ENCODE measurements around the gene MUC3A.
A peak's percentile ranks its signal among the peaks of the same experiment; 100 is the strongest.

Gene MUC3A

DNA sequence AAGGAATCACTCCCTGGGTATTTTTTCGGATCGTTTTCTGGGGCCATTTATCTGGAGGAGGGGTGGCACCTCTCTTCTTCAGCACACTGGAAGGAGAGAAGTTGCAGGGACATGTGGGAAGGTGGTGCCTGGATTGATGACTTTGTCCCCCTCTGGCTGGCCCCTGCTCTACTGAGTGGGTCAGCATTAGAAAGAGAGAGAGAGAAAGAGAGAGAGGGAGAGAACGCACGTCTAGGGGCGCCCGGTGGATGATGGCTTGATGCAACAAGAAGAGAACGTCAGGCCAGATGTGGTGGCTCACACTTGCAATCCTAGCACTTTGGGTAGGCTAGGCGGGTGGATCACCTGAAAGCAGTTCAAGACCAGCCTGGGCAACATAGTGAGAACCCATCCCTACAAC lies 14.5 kb downstream of the MUC3A start:
- TF ChIP-seq, protein P1, sequence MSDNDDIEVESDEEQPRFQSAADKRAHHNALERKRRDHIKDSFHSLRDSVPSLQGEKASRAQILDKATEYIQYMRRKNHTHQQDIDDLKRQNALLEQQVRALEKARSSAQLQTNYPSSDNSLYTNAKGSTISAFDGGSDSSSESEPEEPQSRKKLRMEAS (IDR thresholded peaks at IDR 0.05; ENCODE audit: low read depth, low read length) = no peak
- TF ChIP-seq, protein P2, sequence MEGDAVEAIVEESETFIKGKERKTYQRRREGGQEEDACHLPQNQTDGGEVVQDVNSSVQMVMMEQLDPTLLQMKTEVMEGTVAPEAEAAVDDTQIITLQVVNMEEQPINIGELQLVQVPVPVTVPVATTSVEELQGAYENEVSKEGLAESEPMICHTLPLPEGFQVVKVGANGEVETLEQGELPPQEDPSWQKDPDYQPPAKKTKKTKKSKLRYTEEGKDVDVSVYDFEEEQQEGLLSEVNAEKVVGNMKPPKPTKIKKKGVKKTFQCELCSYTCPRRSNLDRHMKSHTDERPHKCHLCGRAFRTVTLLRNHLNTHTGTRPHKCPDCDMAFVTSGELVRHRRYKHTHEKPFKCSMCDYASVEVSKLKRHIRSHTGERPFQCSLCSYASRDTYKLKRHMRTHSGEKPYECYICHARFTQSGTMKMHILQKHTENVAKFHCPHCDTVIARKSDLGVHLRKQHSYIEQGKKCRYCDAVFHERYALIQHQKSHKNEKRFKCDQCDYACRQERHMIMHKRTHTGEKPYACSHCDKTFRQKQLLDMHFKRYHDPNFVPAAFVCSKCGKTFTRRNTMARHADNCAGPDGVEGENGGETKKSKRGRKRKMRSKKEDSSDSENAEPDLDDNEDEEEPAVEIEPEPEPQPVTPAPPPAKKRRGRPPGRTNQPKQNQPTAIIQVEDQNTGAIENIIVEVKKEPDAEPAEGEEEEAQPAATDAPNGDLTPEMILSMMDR (IDR thresholded peaks at IDR 0.05; ENCODE audit: low read depth, low read length) = no peak
- no peak for TF ChIP-seq MYC (IDR thresholded peaks at IDR 0.05; ENCODE audit: low read depth, low read length)
- H3K4me3 ChIP-seq (ENCODE audit: low read depth, low read length) = no peak overlapping the region
- DNase-seq (ENCODE audit: low read depth) = no peak

DNA sequence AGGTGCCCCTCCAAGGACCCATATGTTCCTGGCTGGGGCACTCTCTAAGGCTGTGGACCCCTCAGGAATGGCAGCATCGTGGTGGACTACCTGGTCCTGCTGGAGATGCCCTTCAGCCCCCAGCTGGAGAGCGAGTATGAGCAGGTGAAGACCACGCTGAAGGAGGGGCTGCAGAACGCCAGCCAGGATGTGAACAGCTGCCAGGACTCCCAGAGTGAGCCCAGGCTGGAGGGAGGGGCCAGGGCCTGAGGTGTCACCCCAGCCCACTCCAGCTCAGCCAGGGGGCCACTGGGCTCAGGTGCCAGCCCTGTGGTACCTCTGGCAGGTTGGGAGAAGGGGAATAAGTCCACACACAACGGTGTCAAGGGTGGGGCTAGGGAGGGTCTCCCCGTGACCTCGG lies 15.3 kb downstream of the MUC3A start:
- TF ChIP-seq POLR2A (IDR thresholded peaks at IDR 0.05; ENCODE audit: extremely low read depth, insufficient read length) (no peak), MYC (IDR thresholded peaks at IDR 0.05; ENCODE audit: low read depth, low read length) (no peak)
- TF ChIP-seq, protein P2 (IDR thresholded peaks at IDR 0.05; ENCODE audit: low read depth, low read length) = no peak
- TF ChIP-seq, protein P1 (IDR thresholded peaks at IDR 0.05; ENCODE audit: low read depth, low read length) = no peak
- DNase-seq (ENCODE audit: low read depth) = no peak
- no peak overlapping the region for H3K4me3 ChIP-seq (ENCODE audit: low read depth, low read length)

DNA sequence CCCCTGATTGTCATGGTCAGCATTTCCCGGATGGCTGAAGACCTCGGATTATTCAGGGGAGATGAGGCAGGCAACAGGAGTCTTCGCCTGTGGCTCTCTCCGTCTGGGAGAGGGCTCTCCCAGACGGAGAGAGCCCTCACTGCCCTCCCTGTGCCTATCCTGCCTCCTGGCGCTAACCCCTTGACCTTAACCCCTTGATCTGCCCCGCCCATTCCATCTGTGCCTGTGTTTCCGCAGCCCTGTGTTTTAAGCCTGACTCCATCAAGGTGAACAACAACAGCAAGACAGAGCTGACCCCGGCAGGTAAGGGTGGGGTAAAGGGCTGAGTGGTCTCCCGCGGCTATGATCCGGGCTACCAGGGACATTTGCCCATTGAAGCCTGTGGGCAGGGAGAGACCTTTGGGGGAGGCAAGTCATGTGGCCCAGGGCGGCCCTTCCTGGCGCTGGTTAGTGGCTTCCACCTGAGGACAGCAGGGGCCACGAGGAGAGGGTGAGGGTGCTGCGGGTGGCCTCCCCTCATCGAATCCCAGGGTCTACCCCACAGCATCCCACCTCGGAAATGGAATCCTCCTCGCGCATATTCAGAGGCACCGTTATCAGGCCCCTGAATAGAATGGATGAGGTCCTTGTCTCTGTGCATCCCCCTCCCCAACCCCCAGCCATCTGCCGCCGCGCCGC lies 15.8 kb downstream of the MUC3A start:
- TF ChIP-seq POLR2A (IDR thresholded peaks at IDR 0.05; ENCODE audit: extremely low read depth, insufficient read length) (no peak), MYC (IDR thresholded peaks at IDR 0.05; ENCODE audit: low read depth, low read length) (no peak)
- TF ChIP-seq, protein P2 (IDR thresholded peaks at IDR 0.05; ENCODE audit: low read depth, low read length) = no peak
- TF ChIP-seq, protein P1 (IDR thresholded peaks at IDR 0.05; ENCODE audit: low read depth, low read length) = no peak
- no peak overlapping the region for H3K4me3 ChIP-seq (ENCODE audit: low read depth, low read length)
- DNase-seq (ENCODE audit: low read depth) = peak; percentile 6

DNA sequence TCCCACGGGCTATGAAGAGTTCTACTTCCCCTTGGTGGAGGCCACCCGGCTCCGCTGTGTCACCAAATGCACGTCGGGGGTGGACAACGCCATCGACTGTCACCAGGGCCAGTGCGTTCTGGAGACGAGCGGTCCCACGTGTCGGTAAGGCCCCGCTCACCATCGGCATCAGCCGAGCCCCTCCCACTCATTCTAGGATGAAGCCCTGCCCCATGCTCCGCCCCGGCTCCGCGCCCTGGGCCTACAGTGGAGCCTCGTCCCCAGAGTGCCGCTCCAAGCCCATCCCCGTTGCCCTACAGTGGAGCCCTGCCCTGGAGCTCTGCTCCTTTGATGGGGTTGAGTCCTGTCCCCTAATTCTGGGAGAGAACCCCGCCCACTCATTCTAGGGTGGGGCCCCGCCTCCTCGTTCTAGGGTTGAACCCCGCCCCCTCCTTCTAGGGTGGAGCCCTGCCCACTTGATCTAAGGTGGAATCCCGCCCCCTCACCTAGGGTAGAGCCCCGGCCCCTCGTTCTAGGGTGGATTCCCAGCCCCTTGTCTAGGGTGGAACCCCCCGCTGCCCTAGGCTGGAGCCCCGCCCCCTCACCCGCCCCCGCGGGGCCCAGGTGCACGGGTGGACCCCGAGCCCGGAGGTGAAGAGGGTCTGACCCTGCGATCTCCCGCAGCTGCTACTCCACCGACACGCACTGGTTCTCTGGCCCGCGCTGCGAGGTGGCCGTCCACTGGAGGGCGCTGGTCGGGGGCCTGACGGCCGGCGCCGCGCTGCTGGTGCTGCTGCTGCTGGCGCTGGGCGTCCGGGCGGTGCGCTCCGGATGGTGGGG lies 16.6 kb downstream of the MUC3A start:
- TF ChIP-seq, protein P1 (IDR thresholded peaks at IDR 0.05; ENCODE audit: low read depth, low read length) = peak; percentile 78
- TF ChIP-seq, protein P2 (IDR thresholded peaks at IDR 0.05; ENCODE audit: low read depth, low read length) = peak; percentile 99
- peak; percentile 82 for TF ChIP-seq MYC (IDR thresholded peaks at IDR 0.05; ENCODE audit: low read depth, low read length)
- no peak for TF ChIP-seq POLR2A (IDR thresholded peaks at IDR 0.05; ENCODE audit: extremely low read depth, insufficient read length)
- H3K4me3 ChIP-seq (ENCODE audit: low read depth, low read length) = no peak overlapping the region
- DNase-seq (ENCODE audit: low read depth) = peak; percentile 83

DNA sequence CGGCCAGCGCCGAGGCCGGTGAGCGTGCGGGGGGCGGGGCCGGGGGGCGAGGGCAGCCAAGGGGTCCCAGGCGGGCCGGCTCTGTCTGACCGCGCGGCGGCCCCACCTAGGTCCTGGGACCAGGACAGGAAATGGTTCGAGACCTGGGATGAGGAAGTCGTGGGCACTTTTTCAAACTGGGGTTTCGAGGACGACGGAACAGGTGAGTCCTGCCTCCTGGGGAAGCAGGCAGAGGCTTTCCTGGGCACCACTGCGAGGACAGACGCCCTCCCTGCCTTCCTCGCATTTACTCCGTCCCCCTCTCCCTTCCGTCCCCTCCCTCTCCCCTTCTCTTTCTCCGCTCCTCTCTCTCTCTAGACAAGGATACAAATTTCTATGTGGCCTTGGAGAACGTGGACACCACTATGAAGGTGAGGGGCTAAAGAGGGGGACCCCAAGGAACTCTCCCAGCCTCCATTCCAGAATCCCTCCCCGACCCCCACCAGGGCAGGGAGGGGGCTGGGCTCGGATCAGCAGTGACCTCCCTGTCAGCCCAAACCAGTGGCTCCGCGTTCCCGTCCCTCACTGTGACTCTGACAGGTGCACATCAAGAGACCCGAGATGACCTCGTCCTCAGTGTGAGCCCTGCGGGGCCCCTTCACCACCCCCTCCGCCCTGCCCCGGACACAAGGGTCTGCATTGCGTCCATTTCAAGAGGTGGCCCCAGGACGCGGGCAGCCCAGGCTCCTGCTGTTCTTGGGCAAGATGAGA lies 17.4 kb downstream of the MUC3A start:
- TF ChIP-seq MYC (IDR thresholded peaks at IDR 0.05; ENCODE audit: low read depth, low read length) = no peak
- TF ChIP-seq, protein P2 (IDR thresholded peaks at IDR 0.05; ENCODE audit: low read depth, low read length) = no peak
- TF ChIP-seq POLR2A (IDR thresholded peaks at IDR 0.05; ENCODE audit: extremely low read depth, insufficient read length) = no peak
- TF ChIP-seq, protein P1 (IDR thresholded peaks at IDR 0.05; ENCODE audit: low read depth, low read length) = no peak
- H3K4me3 ChIP-seq (ENCODE audit: low read depth, low read length) = no peak overlapping the region
- DNase-seq (ENCODE audit: low read depth) = no peak

Data from NB4 (cell line).